Psoas muscle (tissue), 8 donors: Measurements from ENCODE around the gene SLC34A1. TPM values are rescaled to one million over a fixed set of nuclear protein-coding genes. Genes with fewer than 3 reads are reported as not detected.

Source experiments
- ATAC-seq, 4 donors: fragments of 200-7000 bp; cut with Tn5 transposase; one replicate each; pipeline ENCODE4 v1.9.1; 2020; ENCODE audit warnings: moderate library complexity in 3 of 4, mild to moderate bottlenecking in 2 of 4
- DNase-seq, 2 donors: peaks; one replicate each; pipeline ENCODE4 v3.0.0-alpha.2; 2020
- H3K27ac ChIP-seq: fragments of 200-600 bp; one replicate; pipeline ENCODE4 v1.8.0; 2022
- H3K27me3 ChIP-seq, 3 donors: fragments of 200-600 bp in 1 of 3; one replicate each; pipeline versions ENCODE4 v1.6.1 to v1.8.0; 2013 to 2022; ENCODE audit warnings: low read length in 2 of 3, mild to moderate bottlenecking in 2 of 3, moderate library complexity in 1 of 3; ENCODE audit not compliant: insufficient read depth in 3 of 3
- H3K36me3 ChIP-seq, 2 donors: fragments of 200-600 bp in 1 of 2; one replicate each; pipeline versions ENCODE4 v1.6.1 to v1.8.0; 2013 to 2022; ENCODE audit warnings: low read depth in 1 of 2, mild to moderate bottlenecking in 1 of 2, moderate library complexity in 1 of 2; ENCODE audit not compliant: insufficient read depth in 1 of 2
- H3K4me1 ChIP-seq: fragments of 200-600 bp; one replicate; pipeline ENCODE4 v1.8.0; 2022
- H3K4me3 ChIP-seq: fragments of 200-600 bp; one replicate; pipeline ENCODE4 v1.8.0; 2022; ENCODE audit warnings: mild to moderate bottlenecking
- H3K9me3 ChIP-seq: fragments of 200-600 bp; one replicate; pipeline ENCODE4 v1.8.0; 2022
- CTCF ChIP-seq: fragments of 200-600 bp; IDR thresholded peaks from one replicate; pipeline ENCODE4 v1.8.0; 2022; ENCODE audit warnings: antibody characterized with exemption
- WGBS, 3 donors: extraction: QIAGEN DNeasy Blood & Tissue Kit; methylation state at CpG; one replicate each; pipeline versions ENCODE4 v1.1.6 to v1.1.7; 2013; 5-methylcytosine and 5-hydroxymethylcytosine counted together
- intact Hi-C, 2 donors: fragments of 100-400 bp; cut with DNase I; formaldehyde crosslinking; loops; one replicate each; pipeline versions ENCODE4 v1.11.0 to v1.14.2; 2022
- polyA plus RNA-seq, 3 donors: library from polyadenylated mRNA; stranded (reverse); fragments of 200-250 nt; gene quantifications; one replicate each; pipeline ENCODE4 v1.2.3, GENCODE V29; 2013
- total RNA-seq, 4 donors: library from RNA; stranded (reverse); fragmentation: NEBNext Ultra II Directional in 2 of 4; extraction: Animal tissue kit (Norgen Biotek cat#: 25700) in 2 of 4; gene quantifications; one replicate each; pipeline versions ENCODE4 v1.2.1 to v1.2.4, GENCODE V29; 2021 to 2023
- donor health status: healthy with polysubstance abuse.
- donor health status: DM: no; HTN: no; CAD: no; lungs with moderate emphysema.
- donor health status: Bipolar disorder and iron deficiency.
- donor health status: healthy.
- donor health status: DM: yes; HTN: yes; CAD: no.
- donor health status: DM: no; HTN: no; CAD: no.
- donor health status: DM: no; HTN: no; CAD: no.
- donor health status: DM: yes; HTN: yes; CAD: no.

The SLC34A1 gene
- total and polyA plus RNA-seq, 7 donors, result not detected

- intact Hi-C loops, result loop anchor here (5.0 kb wide), 2 partner anchors 50 to 55 kb away; partner anchors contain the start of gene MXD3 (in 1 of the 2)
- no peak for DNase-seq
- Histone ChIP-seq H3K27ac (peak overlapping the region; percentile 94), H3K27me3 (no peaks in the 10 kb centered on the region), H3K36me3 (peaks cover 0 to 6% of the 10 kb centered on the region in 2 donors), H3K4me3 (peak overlapping the region; percentile 72), H3K4me1 (peaks cover 48% of the 10 kb centered on the region), H3K9me3 (no peaks in the 10 kb centered on the region)
- WGBS, 3 donors, result 13 to 18% (median 18%) methylated on average over 44 to 46 of the region's 46 CpGs
- peak; percentile 7 to 30 (median 13) for ATAC-seq
- TF ChIP-seq CTCF, result no peak
These were observed 16.8 kb upstream of the SLC34A1 start for GRCh38 chr5:177367323-177367848.

GRCh38 chr5:177367981-177368868, 16.0 kb upstream of the SLC34A1 start:
- Histone ChIP-seq H3K27me3 (no peaks in the 10 kb centered on the region), H3K4me1 (peaks cover 45% of the 10 kb centered on the region), H3K27ac (peak overlapping the region; percentile 9), H3K9me3 (no peaks in the 10 kb centered on the region), H3K36me3 (peaks cover 0 to 14% of the 10 kb centered on the region in 2 donors), H3K4me3 (peak overlapping the region; percentile 72)
- TF ChIP-seq CTCF, result no peak
- no peak for DNase-seq
- intact Hi-C loops, result loop anchor here (5.0 kb wide), 2 partner anchors 51 to 56 kb away; partner anchors contain the start of gene MXD3 (in 1 of the 2)
- no peak for ATAC-seq
- WGBS, 3 donors, result 76 to 85% (median 79%) methylated on average over 29 of the region's 29 CpGs

- intact Hi-C loops, result loop anchor here (5.0 kb wide), 2 partner anchors 52 to 57 kb away; partner anchors contain the start of gene MXD3 (in 1 of the 2)
- H3K4me3 ChIP-seq, result peak overlapping the region; percentile 7
- peaks cover 40% of the 10 kb centered on the region for H3K4me1 ChIP-seq
- WGBS, 3 donors, result 49 to 57% (median 56%) methylated on average over 5 of the region's 5 CpGs
- ATAC-seq, result no peak
- H3K27ac ChIP-seq, result peak overlapping the region; percentile 81
- DNase-seq, result no peak
- H3K36me3 ChIP-seq, result peaks cover 0 to 18% of the 10 kb centered on the region in 2 donors
- TF ChIP-seq CTCF, result peak; percentile 47
- H3K9me3 ChIP-seq, result no peaks in the 10 kb centered on the region
- no peaks in the 10 kb centered on the region for H3K27me3 ChIP-seq
These were observed 15.2 kb upstream of the SLC34A1 start for GRCh38 chr5:177368869-177369644.

- peak overlapping the region; percentile 81 for H3K27ac ChIP-seq
These were observed 14.4 kb upstream of the SLC34A1 start for GRCh38 chr5:177369645-177370440.

More at GRCh38 chr5:177369645-177370440, 14.4 kb upstream of the SLC34A1 start:
- DNase-seq (no peak), ATAC-seq (peak; percentile 27 to 55 (median 36))
- 28 to 37% (median 31%) methylated on average over 11 of the region's 11 CpGs for WGBS, 3 donors
- peaks cover 0 to 18% of the 10 kb centered on the region in 2 donors for H3K36me3 ChIP-seq
- H3K27me3 ChIP-seq, result no peaks in the 10 kb centered on the region
- TF ChIP-seq CTCF, result no peak
- no peaks in the 10 kb centered on the region for H3K9me3 ChIP-seq
- peak overlapping the region; percentile 64 for H3K4me3 ChIP-seq
- H3K4me1 ChIP-seq, result peaks cover 40% of the 10 kb centered on the region
- intact Hi-C loops, result loop anchor here (5.0 kb wide), 2 partner anchors 53 to 58 kb away; partner anchors contain the start of gene MXD3 (in 1 of the 2)
